GM19238 (cell line): ENCODE measurements around the gene ZMYND8.

Experiments
- DNase-seq: peaks from one replicate; pipeline ENCODE4 v3.0.0; 2011; ENCODE audit warnings: low spot score; ENCODE audit not compliant: insufficient read length

ZMYND8 gene

GRCh38 chr20:47227576-47227975 lies 128.9 kb downstream of the ZMYND8 start:
- no peak for DNase-seq

- DNase-seq = no peak
These were observed 129.4 kb downstream of the ZMYND8 start for GRCh38 chr20:47227119-47227518.

GRCh38 chr20:47225458-47225857 lies 131.0 kb downstream of the ZMYND8 start:
- DNase-seq = no peak

- no peak for DNase-seq
These were observed 131.6 kb downstream of the ZMYND8 start for GRCh38 chr20:47224857-47225256.

- no peak for DNase-seq
These were observed 132.2 kb downstream of the ZMYND8 start for GRCh38 chr20:47224300-47224791.

GRCh38 chr20:47223896-47224295 lies 132.6 kb downstream of the ZMYND8 start:
- no peak for DNase-seq

- DNase-seq = no peak
These were observed 133.9 kb downstream of the ZMYND8 start for GRCh38 chr20:47222468-47223119.

- DNase-seq = no peak
These were observed 135.4 kb downstream of the ZMYND8 start for GRCh38 chr20:47221036-47221625.

GRCh38 chr20:47220161-47220582 lies 136.3 kb downstream of the ZMYND8 start:
- DNase-seq = peak; percentile 45

- no peak for DNase-seq
These were observed 138.7 kb downstream of the ZMYND8 start for GRCh38 chr20:47217482-47218446.

GRCh38 chr20:47216819-47217410 lies 139.6 kb downstream of the ZMYND8 start:
- no peak for DNase-seq

GRCh38 chr20:47215653-47216397 lies 140.7 kb downstream of the ZMYND8 start:
- DNase-seq = no peak

GRCh38 chr20:47213966-47214365 lies 142.5 kb downstream of the ZMYND8 start:
- no peak for DNase-seq

- DNase-seq = no peak
These were observed 143.8 kb downstream of the ZMYND8 start for GRCh38 chr20:47212606-47213207.

- no peak for DNase-seq
These were observed 145.5 kb downstream of the ZMYND8 start for GRCh38 chr20:47211036-47211435.

- no peak for DNase-seq
These were observed 146.0 kb downstream of the ZMYND8 start for GRCh38 chr20:47210470-47210869.

GRCh38 chr20:47209982-47210381 lies 146.5 kb downstream of the ZMYND8 start:
- no peak for DNase-seq

GRCh38 chr20:47208534-47209174 lies 147.8 kb downstream of the ZMYND8 start:
- no peak for DNase-seq

- no peak for DNase-seq
These were observed 149.4 kb downstream of the ZMYND8 start for GRCh38 chr20:47206962-47207641.
